GM12874 (cell line): Measurements from ENCODE around the gene CAMK1D.

Experiments used
- TF ChIP-seq, protein P1 (sequence below): IDR thresholded peaks from 2 replicates; pipeline ENCODE4 v1.5.1; 2011; ENCODE audit warnings: low read depth, mild to moderate bottlenecking, control low read depth, low read length, moderate library complexity; ENCODE audit not compliant: insufficient read depth

CAMK1D gene

DNA sequence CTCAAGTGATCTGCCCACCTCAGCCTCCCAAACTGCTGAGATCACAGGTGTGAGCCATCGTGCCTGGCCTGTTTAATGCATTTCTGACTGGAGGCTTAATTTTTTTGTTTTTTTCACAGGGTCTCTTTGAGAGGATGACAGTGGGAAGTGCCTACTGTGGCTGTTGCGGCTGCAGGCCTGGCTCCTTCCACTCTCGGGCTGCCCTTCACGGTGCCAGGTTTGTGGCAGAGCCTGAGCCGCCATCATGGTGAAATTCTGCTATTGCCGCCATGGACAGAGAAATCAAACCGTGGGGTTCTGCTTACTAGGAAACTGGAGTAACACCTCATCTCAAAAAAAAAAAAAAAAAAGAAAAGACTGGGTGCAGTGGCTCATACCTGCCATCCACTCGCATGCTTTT, 142.7 kb downstream of the CAMK1D start:
- TF ChIP-seq, protein P1, sequence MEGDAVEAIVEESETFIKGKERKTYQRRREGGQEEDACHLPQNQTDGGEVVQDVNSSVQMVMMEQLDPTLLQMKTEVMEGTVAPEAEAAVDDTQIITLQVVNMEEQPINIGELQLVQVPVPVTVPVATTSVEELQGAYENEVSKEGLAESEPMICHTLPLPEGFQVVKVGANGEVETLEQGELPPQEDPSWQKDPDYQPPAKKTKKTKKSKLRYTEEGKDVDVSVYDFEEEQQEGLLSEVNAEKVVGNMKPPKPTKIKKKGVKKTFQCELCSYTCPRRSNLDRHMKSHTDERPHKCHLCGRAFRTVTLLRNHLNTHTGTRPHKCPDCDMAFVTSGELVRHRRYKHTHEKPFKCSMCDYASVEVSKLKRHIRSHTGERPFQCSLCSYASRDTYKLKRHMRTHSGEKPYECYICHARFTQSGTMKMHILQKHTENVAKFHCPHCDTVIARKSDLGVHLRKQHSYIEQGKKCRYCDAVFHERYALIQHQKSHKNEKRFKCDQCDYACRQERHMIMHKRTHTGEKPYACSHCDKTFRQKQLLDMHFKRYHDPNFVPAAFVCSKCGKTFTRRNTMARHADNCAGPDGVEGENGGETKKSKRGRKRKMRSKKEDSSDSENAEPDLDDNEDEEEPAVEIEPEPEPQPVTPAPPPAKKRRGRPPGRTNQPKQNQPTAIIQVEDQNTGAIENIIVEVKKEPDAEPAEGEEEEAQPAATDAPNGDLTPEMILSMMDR = no peak

DNA sequence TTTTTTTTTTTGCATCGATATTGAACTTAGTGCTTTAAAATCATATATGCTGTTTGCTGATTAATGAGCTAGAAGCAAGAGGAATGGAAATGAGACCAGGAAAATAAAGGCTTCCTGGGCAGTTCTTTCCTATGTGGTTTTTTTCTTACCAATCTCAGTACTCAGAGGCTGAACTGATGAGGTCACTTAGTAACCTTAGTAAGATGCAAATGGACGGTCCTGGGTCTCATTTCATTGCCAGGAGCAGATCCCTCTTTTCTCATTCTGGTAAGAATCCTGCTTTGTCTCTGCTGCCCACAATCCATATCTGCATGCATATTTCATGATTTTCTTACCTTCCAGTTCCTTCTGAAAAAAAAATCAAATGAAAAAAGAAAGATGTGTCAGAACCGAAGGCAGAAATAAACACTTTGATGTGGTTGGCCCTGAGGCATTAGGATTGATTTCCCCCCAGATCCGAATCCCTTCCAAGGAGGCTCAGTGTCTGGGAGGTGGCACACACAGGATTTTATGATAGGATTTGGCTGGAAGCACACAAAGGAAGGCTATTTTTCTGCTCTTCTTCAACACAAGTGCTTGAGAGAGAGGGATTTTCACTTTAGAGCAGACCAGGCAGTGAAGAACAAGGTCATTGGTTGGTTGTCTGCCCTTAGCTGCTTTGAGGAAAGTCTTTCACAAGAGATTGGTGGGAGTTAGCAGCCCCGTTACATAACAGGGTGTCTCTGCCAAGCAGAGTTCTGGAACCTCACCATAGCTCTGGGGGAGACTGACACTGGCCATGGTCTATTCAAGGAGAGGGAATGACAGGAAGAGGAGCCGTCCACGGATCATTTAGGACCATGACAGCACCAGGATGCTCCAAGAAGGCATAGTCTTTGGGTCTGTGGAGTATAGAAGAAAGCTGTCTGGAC, 150.0 kb downstream of the CAMK1D start:
- TF ChIP-seq, protein P1 = no peak

DNA sequence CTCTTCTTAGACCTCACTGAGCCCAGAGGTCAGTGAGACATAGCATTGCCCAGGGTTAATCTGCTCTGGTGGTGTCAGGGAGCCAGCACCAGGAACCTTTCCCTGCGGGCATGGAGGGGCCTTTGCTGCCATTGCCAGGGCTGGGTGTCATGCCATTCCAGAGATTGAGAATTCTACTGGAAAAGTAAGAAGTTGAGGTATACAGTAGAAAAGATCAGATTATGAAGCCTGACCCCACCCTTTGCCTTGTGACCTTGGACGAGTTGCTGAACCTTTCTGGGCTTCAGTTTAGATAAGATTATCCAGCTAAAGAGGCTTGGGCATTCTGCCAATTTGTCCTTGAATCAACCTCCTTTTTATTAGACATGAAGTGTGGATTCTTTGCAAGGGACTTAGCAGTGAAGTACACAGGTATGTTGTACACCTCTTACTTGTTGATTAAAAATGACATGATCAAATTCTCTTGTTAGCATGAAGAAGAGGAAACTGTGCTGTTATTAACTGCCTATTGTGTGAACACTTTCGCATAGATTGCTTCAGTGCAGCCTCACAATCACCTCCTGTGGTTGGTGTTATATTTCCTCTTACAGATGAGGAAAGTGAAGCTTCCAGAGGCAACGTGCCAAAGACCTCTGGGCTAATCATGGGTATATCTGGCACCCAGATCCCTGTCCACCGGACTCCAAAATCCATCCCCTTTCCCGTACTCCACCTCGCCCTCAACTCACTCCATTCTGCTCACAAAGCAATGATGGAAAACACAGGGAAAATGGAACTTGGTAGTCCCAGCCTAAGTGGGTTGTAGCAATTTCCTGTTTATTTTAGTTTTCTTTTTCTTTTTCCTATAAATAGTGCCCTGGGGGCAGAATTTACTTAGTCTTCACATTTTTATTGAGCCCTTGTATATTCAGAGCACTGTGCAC, 151.3 kb downstream of the CAMK1D start:
- TF ChIP-seq, protein P1 = no peak

DNA sequence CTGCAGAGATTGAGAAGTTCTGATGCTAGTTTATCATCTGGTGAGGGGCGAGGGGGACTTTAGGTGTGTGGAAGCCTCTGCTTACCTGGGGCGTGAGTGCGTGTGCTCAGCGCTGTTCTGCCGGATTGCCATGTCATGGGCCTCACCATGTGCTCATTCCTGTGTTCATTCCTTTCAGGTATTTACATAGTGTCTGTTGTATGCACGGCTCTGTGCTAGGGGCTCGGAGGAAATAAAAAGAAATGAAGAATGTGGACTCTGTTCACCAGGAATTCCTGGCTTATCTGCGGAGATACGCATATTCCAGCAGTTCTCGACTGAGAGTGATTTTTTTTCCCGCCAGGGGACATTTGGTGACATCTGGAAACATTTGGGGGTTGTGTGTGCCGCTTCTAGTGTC, 152.0 kb downstream of the CAMK1D start:
- TF ChIP-seq, protein P1 = no peak

DNA sequence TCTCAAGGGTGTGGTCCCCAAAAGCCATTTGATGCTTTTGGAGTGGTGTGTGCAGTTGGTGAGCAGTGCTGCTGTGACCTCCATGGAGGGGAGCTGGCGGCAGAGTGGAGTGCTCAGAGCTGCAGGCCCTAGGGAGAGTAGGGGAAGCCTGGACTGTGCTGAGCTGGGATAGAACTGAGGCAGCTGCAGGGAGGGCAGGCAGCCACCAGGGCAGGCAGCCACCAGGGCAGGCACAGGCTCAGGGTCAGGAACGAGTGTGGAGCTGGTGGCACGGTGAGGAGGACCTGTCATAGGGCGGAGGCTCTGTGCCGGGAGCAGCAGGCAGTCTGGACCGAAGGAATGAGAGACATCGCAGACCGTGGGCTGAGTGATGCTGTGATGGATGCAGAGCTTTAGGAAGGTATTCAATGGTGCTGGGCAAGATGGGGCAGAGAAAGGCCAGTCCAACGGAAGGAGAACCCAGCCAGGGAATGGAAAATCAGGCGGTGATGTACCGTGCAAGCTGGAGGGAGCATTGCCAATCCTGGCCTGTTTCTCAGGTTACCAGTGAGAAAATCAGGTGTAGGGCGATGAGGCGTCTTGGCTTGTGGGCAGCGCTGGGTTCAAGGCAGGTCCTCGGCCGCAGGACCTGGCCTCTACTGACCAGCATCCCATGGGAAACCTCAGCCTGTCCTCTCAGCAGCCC, 152.6 kb downstream of the CAMK1D start:
- TF ChIP-seq, protein P1 = no peak

DNA sequence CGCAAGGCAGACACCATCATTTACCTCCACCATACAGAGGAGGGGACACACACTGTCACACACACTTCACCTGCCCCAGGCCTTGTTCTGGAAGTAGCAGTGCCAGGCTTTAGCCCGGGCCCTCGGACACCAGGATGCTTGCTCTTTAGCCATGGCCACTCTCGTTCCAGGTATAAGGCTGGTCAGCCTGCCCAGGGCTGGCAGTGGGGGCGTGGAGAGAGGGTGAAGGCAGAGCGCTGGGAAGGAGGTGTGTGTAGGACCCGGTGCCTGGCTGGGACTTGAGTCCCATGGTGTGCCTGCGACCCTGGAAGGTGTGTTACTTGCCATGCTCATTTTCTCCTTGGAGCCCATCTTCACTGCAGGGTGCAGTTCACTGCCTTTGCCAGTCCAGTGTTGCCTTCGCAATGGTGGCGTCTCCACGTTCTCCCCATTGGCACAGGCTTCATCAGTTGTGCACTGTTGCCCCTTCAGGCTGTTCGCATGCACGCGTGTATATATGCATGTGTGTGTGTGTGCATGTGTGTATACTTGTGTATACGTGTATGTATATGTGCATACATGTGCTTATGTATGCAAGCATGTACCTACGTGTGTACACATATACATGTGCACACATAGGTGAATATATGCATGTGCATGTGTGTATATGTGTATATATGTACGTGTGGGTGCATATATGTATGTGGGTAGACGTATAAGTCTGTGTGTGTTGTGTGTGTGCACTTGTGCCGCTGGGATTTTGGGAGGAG, 153.4 kb downstream of the CAMK1D start:
- TF ChIP-seq, protein P1 = no peak
